Thyroid gland (tissue), 4 donors: ENCODE data around the gene BANP. TPM values are rescaled to one million over a fixed set of nuclear protein-coding genes. Genes with fewer than 3 reads are reported as not detected.
"Not testable (repeated sequence)": the region's sequence is repeated elsewhere in the genome, so short reads cannot be mapped to it uniquely, and the experiment has no call there.

Experiments used
- DNase-seq, 2 donors: peaks; one replicate each; pipeline ENCODE4 v3.0.0-alpha.2; 2019
- H3K27ac ChIP-seq, 3 donors: fragments of 200-600 bp; sonication (generic); 1 replicate in 2 of 3; 2 replicates in 1 of 3; pipeline ENCODE4 v1.5.1; 2016 to 2019; ENCODE audit warnings: mild to moderate bottlenecking in 1 of 3, moderate library complexity in 1 of 3
- H3K27me3 ChIP-seq: fragments of 200-600 bp; sonication (generic); one replicate; pipeline ENCODE4 v1.5.1; 2019
- H3K36me3 ChIP-seq, 2 donors: fragments of 200-600 bp; sonication (generic); one replicate each; pipeline ENCODE4 v1.5.1; 2016 to 2019
- H3K4me1 ChIP-seq, 2 donors: fragments of 200-600 bp; sonication (generic); one replicate each; pipeline ENCODE4 v1.5.1; 2017 to 2019
- H3K4me3 ChIP-seq, 3 donors: fragments of 200-600 bp; sonication (generic); replicated peaks in 1 of 3; 1 replicate in 2 of 3; 2 replicates in 1 of 3; pipeline ENCODE4 v1.5.1; 2016; ENCODE audit warnings: mild to moderate bottlenecking in 1 of 3
- H3K9me3 ChIP-seq: fragments of 200-600 bp; sonication (generic); one replicate; pipeline ENCODE4 v1.5.1; 2017
- CTCF ChIP-seq, 6 experiments: fragments of 200-600 bp in 3 of 6; fragments of 450-650 bp in 3 of 6; sonication (generic) in 3 of 6; IDR thresholded peaks; one replicate each; pipeline ENCODE4 v1.5.1; 2016 to 2019; ENCODE audit warnings: antibody characterized with exemption in 6 of 6, mild to moderate bottlenecking in 2 of 6, inconsistent platforms in 1 of 6, moderate library complexity in 1 of 6
- POLR2A ChIP-seq, 2 donors: fragments of 450-650 bp; IDR thresholded peaks; one replicate each; pipeline ENCODE4 v1.6.1; 2017; ENCODE audit warnings: antibody characterized with exemption in 2 of 2, mild to moderate bottlenecking in 2 of 2, moderate library complexity in 1 of 2
- WGBS, 2 donors: methylation state at CpG; one replicate each; pipeline ENCODE4 v1.1.5; 2017; 5-methylcytosine and 5-hydroxymethylcytosine counted together
- intact Hi-C: fragments of 100-400 bp; cut with DNase I; formaldehyde crosslinking; loops from one replicate; pipeline ENCODE4 v1.15.1; 2023
- total RNA-seq, 4 donors: library from RNA; depleted of rRNA; stranded (reverse); fragments of >200 nt; gene quantifications; one replicate each; pipeline ENCODE4 v1.2.3, GENCODE V29; 2016

Gene BANP
- total RNA-seq, 4 donors from 2014 or later, result 22.8 to 42.7 (median 29.8) TPM

GRCh38 chr16:87982581-87983041 lies 31.4 kb downstream of the BANP start:
- Histone ChIP-seq H3K27ac (no peak overlapping the region), H3K4me3 (no peak overlapping the region), H3K27me3 (no peaks in the 10 kb centered on the region), H3K36me3 (peaks cover 0 to 10% of the 10 kb centered on the region in 2 donors), H3K4me1 (no peaks in the 10 kb centered on the region), H3K9me3 (no peaks in the 10 kb centered on the region)
- DNase-seq, result no peak
- WGBS, 2 donors, result 80 to 94% methylated on average over 16 to 17 of the region's 17 CpGs
- intact Hi-C loops, result no loop called here
- TF ChIP-seq POLR2A (IDR thresholded peaks at IDR 0.05) (no peak), CTCF (IDR thresholded peaks at IDR 0.05) (no peak)

DNA sequence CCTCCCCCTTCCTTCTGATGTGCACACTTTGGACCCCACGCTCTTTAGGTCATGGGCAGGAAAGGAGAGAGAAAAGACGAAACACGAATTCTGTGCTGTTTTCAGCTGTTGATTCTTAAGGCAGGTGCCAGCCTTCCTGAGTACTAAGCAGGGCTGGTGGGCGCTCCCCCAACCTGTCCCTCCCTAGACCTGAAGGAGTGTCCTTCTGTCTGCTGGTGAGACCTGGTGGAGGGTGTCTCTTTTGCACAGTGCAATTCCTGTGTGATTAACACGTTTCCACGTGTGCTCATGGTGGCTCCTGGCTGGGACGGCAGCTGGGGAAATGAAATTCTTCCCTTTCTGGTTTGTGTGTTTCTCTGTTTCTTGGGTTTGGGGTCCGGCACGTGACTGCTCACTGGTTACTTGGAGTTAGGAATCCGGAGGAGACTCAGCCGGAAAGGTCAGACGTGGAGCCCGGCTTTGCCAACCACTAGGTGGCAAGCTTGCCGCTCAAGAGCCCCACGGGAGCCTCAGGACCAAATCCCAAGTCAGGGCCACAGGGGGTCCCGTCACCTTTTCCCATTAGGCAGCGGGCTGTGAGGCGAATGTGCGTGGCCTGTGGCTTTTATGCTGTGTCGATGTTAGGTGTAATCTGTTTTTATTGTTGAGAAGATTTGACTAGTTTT lies 32.0 kb downstream of the BANP start:
- H3K27ac ChIP-seq, H3K9me3 ChIP-seq, H3K4me3 ChIP-seq, H3K27me3 ChIP-seq, DNase-seq, intact Hi-C loops, H3K4me1 ChIP-seq: not testable (repeated sequence)
- WGBS, 2 donors, result 41 to 43% methylated on average over 11 to 19 of the region's 20 CpGs
- H3K36me3 ChIP-seq, result peaks cover 0 to 10% of the 10 kb centered on the region in 2 donors
- peak in 2 of 6 experiments; percentile 18 to 40 for TF ChIP-seq CTCF (IDR thresholded peaks at IDR 0.05)

GRCh38 chr16:87983737-87984097 lies 32.5 kb downstream of the BANP start:
- peaks cover 0 to 10% of the 10 kb centered on the region in 2 donors for H3K36me3 ChIP-seq
- H3K4me1 ChIP-seq, H3K27me3 ChIP-seq, H3K9me3 ChIP-seq, intact Hi-C loops, DNase-seq, H3K27ac ChIP-seq, H3K4me3 ChIP-seq: not testable (repeated sequence)
- 68 to 82% methylated on average over 7 of the region's 7 CpGs for WGBS, 2 donors

- WGBS, 2 donors, result 89 to 92% methylated on average over 13 to 15 of the region's 15 CpGs
Measured at GRCh38 chr16:87984180-87984579, 32.9 kb downstream of the BANP start.

GRCh38 chr16:87984632-87985267 lies 33.5 kb downstream of the BANP start:
- H3K9me3 ChIP-seq, result no peaks in the 10 kb centered on the region
- 91 to 94% methylated on average over 27 to 28 of the region's 28 CpGs for WGBS, 2 donors
- no peak for DNase-seq
- intact Hi-C loops, result no loop called here
- H3K4me1 ChIP-seq, result no peaks in the 10 kb centered on the region
- TF ChIP-seq CTCF (IDR thresholded peaks at IDR 0.05), result no peak
- no peak overlapping the region for H3K4me3 ChIP-seq
- H3K36me3 ChIP-seq, result peaks cover 0 to 10% of the 10 kb centered on the region in 2 donors
- H3K27me3 ChIP-seq, result no peaks in the 10 kb centered on the region
- no peak overlapping the region for H3K27ac ChIP-seq

More at GRCh38 chr16:87984180-87984579, 32.9 kb downstream of the BANP start:
- H3K4me1 ChIP-seq, DNase-seq, H3K27me3 ChIP-seq, H3K4me3 ChIP-seq, H3K27ac ChIP-seq, H3K9me3 ChIP-seq, intact Hi-C loops: not testable (repeated sequence)
- peaks cover 0 to 10% of the 10 kb centered on the region in 2 donors for H3K36me3 ChIP-seq

DNA sequence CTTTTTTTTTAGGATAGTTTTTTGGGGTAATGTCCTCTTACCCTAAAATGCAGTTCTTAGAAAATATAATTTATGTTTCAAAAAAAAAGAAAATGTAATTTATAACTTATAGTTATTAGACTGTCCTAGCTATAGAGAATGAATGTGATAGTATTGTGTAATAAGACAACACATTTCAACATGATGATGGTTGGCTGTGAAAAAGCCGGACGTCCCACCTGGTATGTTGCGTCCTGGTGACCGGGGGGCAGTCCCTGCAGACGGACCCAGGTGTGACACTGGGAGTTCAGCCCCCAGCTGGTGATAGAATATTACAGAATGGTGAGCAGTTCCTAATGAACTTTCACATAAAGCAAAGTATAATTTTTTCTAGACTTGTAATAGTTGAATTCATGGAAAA lies 34.3 kb downstream of the BANP start:
- H3K27me3 ChIP-seq, DNase-seq, H3K4me3 ChIP-seq, H3K9me3 ChIP-seq, H3K4me1 ChIP-seq, intact Hi-C loops, H3K27ac ChIP-seq: not testable (repeated sequence)
- H3K36me3 ChIP-seq, result peaks cover 0 to 10% of the 10 kb centered on the region in 2 donors
- 89 to 91% methylated on average over 5 of the region's 5 CpGs for WGBS, 2 donors

- H3K36me3 ChIP-seq, result peaks cover 0 to 10% of the 10 kb centered on the region in 2 donors
- H3K4me1 ChIP-seq, DNase-seq, H3K27me3 ChIP-seq, intact Hi-C loops, H3K27ac ChIP-seq, H3K4me3 ChIP-seq, H3K9me3 ChIP-seq: not testable (repeated sequence)
- WGBS, 2 donors, result 67 to 86% methylated on average over 2 to 5 of the region's 5 CpGs
Measured at GRCh38 chr16:87986361-87986849, 35.2 kb downstream of the BANP start.

DNA sequence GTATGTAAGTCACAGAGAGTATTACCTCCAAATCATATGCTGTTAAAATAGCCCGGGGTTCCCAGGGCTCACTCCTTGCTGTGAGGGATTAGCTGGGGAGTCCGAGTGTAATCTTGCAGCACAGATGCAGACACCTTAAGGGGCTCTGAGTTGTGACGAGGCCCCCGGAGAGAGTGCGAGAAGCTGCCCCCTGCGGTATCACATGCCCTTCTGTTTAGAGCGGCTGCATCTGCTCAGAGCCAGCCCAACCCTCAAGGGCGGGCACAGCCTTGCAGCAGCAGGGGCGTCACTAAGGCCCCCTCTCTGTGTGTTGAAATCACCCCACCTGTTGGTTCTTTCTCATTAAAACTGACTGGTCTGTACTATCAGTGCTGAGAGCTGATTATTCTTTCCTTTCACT lies 37.4 kb downstream of the BANP start:
- intact Hi-C loops, H3K27ac ChIP-seq, DNase-seq, H3K9me3 ChIP-seq, H3K4me1 ChIP-seq, H3K27me3 ChIP-seq, H3K4me3 ChIP-seq: not testable (repeated sequence)
- H3K36me3 ChIP-seq, result peaks cover 0 to 10% of the 10 kb centered on the region in 2 donors
- 89 to 92% methylated on average over 6 to 9 of the region's 9 CpGs for WGBS, 2 donors

- 46 to 62% methylated on average over 4 of the region's 4 CpGs for WGBS, 2 donors
- H3K9me3 ChIP-seq, H3K27me3 ChIP-seq, H3K4me1 ChIP-seq, H3K27ac ChIP-seq, intact Hi-C loops, H3K36me3 ChIP-seq, H3K4me3 ChIP-seq: not testable (repeated sequence)
- peak in 1 of 2 donors; percentile 23 for DNase-seq
Measured at GRCh38 chr16:87990254-87990653, 39.0 kb downstream of the BANP start.

DNA sequence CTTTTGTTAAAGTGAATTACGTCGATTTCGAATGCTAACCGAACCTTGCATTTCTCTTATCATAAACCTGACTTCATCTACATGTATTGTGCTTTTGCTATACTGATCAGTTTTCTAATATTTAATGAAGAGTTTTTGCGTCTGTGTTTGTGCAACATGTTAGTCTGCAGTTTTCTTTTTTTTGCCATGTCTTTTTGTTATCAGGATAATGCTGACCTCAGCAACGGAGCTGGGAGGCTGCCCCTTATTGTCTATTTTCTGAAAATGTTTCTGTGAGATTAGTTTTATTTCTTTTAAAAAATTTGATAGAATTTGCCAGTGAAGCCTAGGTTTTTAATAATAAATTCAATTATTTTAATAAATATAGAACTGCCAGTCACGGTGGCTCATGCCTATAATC lies 40.9 kb downstream of the BANP start:
- DNase-seq, intact Hi-C loops: not testable (repeated sequence)
- 96 to 97% methylated on average over 7 of the region's 7 CpGs for WGBS, 2 donors

More for the DNA sequence above, 40.9 kb downstream of the BANP start:
- not testable (repeated sequence) for H3K9me3 ChIP-seq, H3K27ac ChIP-seq, H3K36me3 ChIP-seq, H3K4me1 ChIP-seq, H3K4me3 ChIP-seq, H3K27me3 ChIP-seq
